Measurements from ENCODE around the gene QRFP.

Gene QRFP

GRCh38 chr9:130872093-130872492 is 24.5 kb downstream of the QRFP start:
- Histone ChIP-seq H3K9ac (ENCODE audit: low read depth, low read length) (no peak overlapping the region), H3K27me3 (ENCODE audit: insufficient read depth, low read length) (no peaks in the 10 kb centered on the region), H3K27ac (ENCODE audit: low read depth, low read length) (no peak overlapping the region), H3K9me3 (ENCODE audit: insufficient read depth, low read depth, low read length) (no peaks in the 10 kb centered on the region), H3K36me3 (ENCODE audit: insufficient read depth, low read length) (peaks cover 78% of the 10 kb centered on the region), H3K4me3 (ENCODE audit: low read length) (no peak overlapping the region), H3K4me1 (ENCODE audit: insufficient read depth, low read length) (no peaks in the 10 kb centered on the region; the same call in 1 of the 2 replicates)
- WGBS, result 96% methylated on average over 15 of the region's 15 CpGs

DNA sequence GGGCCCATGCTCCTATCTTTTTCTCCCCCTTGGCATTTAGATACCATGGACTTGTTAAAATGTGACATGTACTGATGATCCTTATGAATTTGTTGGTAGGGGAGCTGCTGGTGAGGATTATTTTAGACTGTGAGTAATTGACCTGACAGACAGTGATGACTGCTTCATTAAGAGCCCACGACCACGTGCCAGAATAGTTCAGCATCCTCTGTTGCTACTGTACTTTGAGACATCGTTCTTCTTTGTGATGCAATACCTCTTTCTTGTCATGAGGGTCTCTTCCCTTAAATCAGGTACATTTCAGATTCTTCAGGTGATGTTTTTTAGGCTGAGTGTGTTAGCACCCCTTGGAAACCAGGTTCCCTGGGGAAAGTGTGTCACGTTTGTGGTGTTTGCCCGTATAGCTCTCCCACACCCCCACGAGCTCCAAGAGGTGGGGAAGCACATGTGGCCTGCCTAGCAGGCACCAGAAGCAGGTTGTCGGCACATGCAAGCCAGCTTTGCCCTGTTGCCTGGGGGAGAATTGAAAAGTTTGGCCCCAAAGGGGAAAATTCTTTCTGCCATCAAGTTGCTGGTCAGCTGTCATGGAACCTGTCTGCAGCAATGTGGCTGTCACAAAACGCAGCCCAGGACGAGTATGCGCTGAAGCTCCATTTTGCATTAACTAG is 25.1 kb downstream of the QRFP start:
- Histone ChIP-seq H3K4me3 (ENCODE audit: low read length) (no peak overlapping the region), H3K9ac (ENCODE audit: low read depth, low read length) (no peak overlapping the region), H3K36me3 (ENCODE audit: insufficient read depth, low read length) (peaks cover 76% of the 10 kb centered on the region), H3K27me3 (ENCODE audit: insufficient read depth, low read length) (no peaks in the 10 kb centered on the region), H3K9me3 (ENCODE audit: insufficient read depth, low read depth, low read length) (no peaks in the 10 kb centered on the region), H3K27ac (ENCODE audit: low read depth, low read length) (no peak overlapping the region), H3K4me1 (ENCODE audit: insufficient read depth, low read length) (no peaks in the 10 kb centered on the region; the same call in 1 of the 2 replicates)
- 93% methylated on average over 10 of the region's 10 CpGs for WGBS

- H3K36me3 ChIP-seq (ENCODE audit: insufficient read depth, low read length), result peaks cover 73% of the 10 kb centered on the region
Measured at GRCh38 chr9:130870491-130871381, 25.9 kb downstream of the QRFP start.

GRCh38 chr9:130869250-130869649 is 27.4 kb downstream of the QRFP start:
- no peak overlapping the region for H3K27ac ChIP-seq (ENCODE audit: low read depth, low read length)
- no peaks in the 10 kb centered on the region for H3K9me3 ChIP-seq (ENCODE audit: insufficient read depth, low read depth, low read length)
- no peaks in the 10 kb centered on the region; the same call in 1 of the 2 replicates for H3K4me1 ChIP-seq (ENCODE audit: insufficient read depth, low read length)
- 96% methylated on average over 8 of the region's 8 CpGs for WGBS
- no peaks in the 10 kb centered on the region for H3K27me3 ChIP-seq (ENCODE audit: insufficient read depth, low read length)
- peaks cover 68% of the 10 kb centered on the region for H3K36me3 ChIP-seq (ENCODE audit: insufficient read depth, low read length)
- no peak overlapping the region for H3K4me3 ChIP-seq (ENCODE audit: low read length)
- H3K9ac ChIP-seq (ENCODE audit: low read depth, low read length), result no peak overlapping the region

More at GRCh38 chr9:130870491-130871381, 25.9 kb downstream of the QRFP start:
- no peak overlapping the region for H3K4me3 ChIP-seq (ENCODE audit: low read length)
- H3K4me1 ChIP-seq (ENCODE audit: insufficient read depth, low read length), result no peaks in the 10 kb centered on the region; the same call in 1 of the 2 replicates
- 95% methylated on average over 17 of the region's 17 CpGs for WGBS
- no peaks in the 10 kb centered on the region for H3K9me3 ChIP-seq (ENCODE audit: insufficient read depth, low read depth, low read length)
- H3K27ac ChIP-seq (ENCODE audit: low read depth, low read length), result no peak overlapping the region
- no peak overlapping the region for H3K9ac ChIP-seq (ENCODE audit: low read depth, low read length)
- no peaks in the 10 kb centered on the region for H3K27me3 ChIP-seq (ENCODE audit: insufficient read depth, low read length)

DNA sequence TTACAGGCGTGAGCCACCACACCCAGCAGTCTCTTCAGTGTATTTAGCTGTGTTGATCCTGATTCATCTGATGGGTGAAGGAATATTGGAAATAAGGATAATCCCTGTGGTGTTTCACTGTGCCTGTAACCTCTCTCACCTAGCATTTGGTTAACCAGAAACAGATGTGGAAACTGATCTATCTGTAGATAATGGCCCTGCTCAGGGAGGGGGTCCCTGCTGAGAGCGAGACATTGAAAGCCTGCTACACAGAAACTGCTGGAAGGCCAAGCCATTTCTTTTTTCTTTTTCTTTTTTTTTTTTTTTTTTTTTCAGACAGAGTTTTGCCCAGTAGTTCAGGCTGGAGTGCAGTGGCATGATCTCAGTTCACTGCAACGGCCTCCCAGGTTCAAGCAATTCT is 28.4 kb downstream of the QRFP start:
- no peak overlapping the region for H3K9ac ChIP-seq (ENCODE audit: low read depth, low read length)
- H3K27ac ChIP-seq (ENCODE audit: low read depth, low read length), result no peak overlapping the region
- H3K4me1 ChIP-seq (ENCODE audit: insufficient read depth, low read length), result no peaks in the 10 kb centered on the region; the same call in 1 of the 2 replicates
- H3K9me3 ChIP-seq (ENCODE audit: insufficient read depth, low read depth, low read length), result no peaks in the 10 kb centered on the region
- no peak overlapping the region for H3K4me3 ChIP-seq (ENCODE audit: low read length)
- 93% methylated on average over 3 of the region's 3 CpGs for whole genome bisulfite sequencing
- peaks cover 67% of the 10 kb centered on the region for H3K36me3 ChIP-seq (ENCODE audit: insufficient read depth, low read length)
- H3K27me3 ChIP-seq (ENCODE audit: insufficient read depth, low read length), result no peaks in the 10 kb centered on the region

DNA sequence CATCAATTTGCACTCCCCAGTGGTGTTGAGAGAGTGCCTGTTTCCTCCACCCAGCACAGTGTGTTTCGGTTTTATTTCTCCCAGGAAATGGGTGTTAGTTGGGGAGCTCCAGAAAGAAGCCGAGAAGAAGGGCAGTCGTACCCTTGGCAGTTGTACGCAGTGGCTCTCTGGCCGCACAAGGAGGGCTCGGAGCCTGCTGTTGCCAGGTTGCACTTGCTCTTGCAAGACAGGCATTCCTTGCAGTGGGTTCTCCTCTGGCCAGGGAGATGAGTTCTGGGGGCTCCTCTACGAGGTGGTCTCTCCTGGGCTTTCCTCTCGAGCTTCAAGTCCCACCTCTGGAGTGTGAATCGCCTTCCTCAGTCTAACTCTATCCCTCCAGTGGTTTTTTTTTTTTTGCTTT is 29.1 kb downstream of the QRFP start:
- no peak overlapping the region for H3K27ac ChIP-seq (ENCODE audit: low read depth, low read length)
- H3K36me3 ChIP-seq (ENCODE audit: insufficient read depth, low read length), result peaks cover 67% of the 10 kb centered on the region
- 95% methylated on average over 9 of the region's 9 CpGs for WGBS

GRCh38 chr9:130866474-130866965 is 30.1 kb downstream of the QRFP start:
- 47% methylated on average over 4 of the region's 4 CpGs for WGBS
- H3K9me3 ChIP-seq (ENCODE audit: insufficient read depth, low read depth, low read length), result no peaks in the 10 kb centered on the region
- H3K4me3 ChIP-seq (ENCODE audit: low read length), result no peak overlapping the region
- no peak overlapping the region for H3K9ac ChIP-seq (ENCODE audit: low read depth, low read length)
- no peak overlapping the region for H3K27ac ChIP-seq (ENCODE audit: low read depth, low read length)
- peaks cover 65% of the 10 kb centered on the region for H3K36me3 ChIP-seq (ENCODE audit: insufficient read depth, low read length)
- no peaks in the 10 kb centered on the region for H3K27me3 ChIP-seq (ENCODE audit: insufficient read depth, low read length)
- H3K4me1 ChIP-seq (ENCODE audit: insufficient read depth, low read length), result no peaks in the 10 kb centered on the region; the same call in 1 of the 2 replicates

More for the DNA sequence above, 29.1 kb downstream of the QRFP start:
- Histone ChIP-seq H3K9ac (ENCODE audit: low read depth, low read length) (no peak overlapping the region), H3K9me3 (ENCODE audit: insufficient read depth, low read depth, low read length) (no peaks in the 10 kb centered on the region), H3K27me3 (ENCODE audit: insufficient read depth, low read length) (no peaks in the 10 kb centered on the region), H3K4me3 (ENCODE audit: low read length) (no peak overlapping the region), H3K4me1 (ENCODE audit: insufficient read depth, low read length) (no peaks in the 10 kb centered on the region; the same call in 1 of the 2 replicates)

DNA sequence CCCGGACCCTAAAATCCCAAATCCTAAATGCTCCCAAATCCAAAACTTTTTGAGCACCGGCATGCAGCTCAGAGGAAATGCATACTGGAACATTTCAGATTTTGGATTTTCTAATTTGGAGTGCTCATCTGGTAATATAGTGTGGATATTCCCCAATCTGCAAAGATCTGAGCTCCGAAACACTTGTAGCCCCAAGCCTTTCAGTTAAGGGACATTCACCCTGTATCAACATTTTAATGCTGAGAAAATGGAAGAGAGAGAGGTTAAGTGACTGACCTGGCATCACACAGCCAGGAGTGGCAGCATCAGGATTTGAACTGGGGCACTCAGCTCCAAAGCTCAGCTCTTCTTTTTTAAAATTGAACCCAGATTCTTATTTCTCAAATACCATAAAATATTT is 30.7 kb downstream of the QRFP start:
- Histone ChIP-seq H3K9me3 (ENCODE audit: insufficient read depth, low read depth, low read length) (no peaks in the 10 kb centered on the region), H3K36me3 (ENCODE audit: insufficient read depth, low read length) (peaks cover 65% of the 10 kb centered on the region), H3K27ac (ENCODE audit: low read depth, low read length) (no peak overlapping the region), H3K9ac (ENCODE audit: low read depth, low read length) (no peak overlapping the region), H3K27me3 (ENCODE audit: insufficient read depth, low read length) (no peaks in the 10 kb centered on the region), H3K4me1 (ENCODE audit: insufficient read depth, low read length) (no peaks in the 10 kb centered on the region; the same call in 1 of the 2 replicates), H3K4me3 (ENCODE audit: low read length) (no peak overlapping the region)
- WGBS, result 96% methylated on average over 3 of the region's 3 CpGs

- 98% methylated on average over 6 of the region's 6 CpGs for WGBS
- no peak overlapping the region for H3K27ac ChIP-seq (ENCODE audit: low read depth, low read length)
- no peak overlapping the region for H3K4me3 ChIP-seq (ENCODE audit: low read length)
- peaks cover 10% of the 10 kb centered on the region; the same call in 1 of the 2 replicates for H3K4me1 ChIP-seq (ENCODE audit: insufficient read depth, low read length)
- no peak overlapping the region for H3K9ac ChIP-seq (ENCODE audit: low read depth, low read length)
- H3K36me3 ChIP-seq (ENCODE audit: insufficient read depth, low read length), result peaks cover 64% of the 10 kb centered on the region
- no peaks in the 10 kb centered on the region for H3K9me3 ChIP-seq (ENCODE audit: insufficient read depth, low read depth, low read length)
- no peaks in the 10 kb centered on the region for H3K27me3 ChIP-seq (ENCODE audit: insufficient read depth, low read length)
Measured at GRCh38 chr9:130864541-130864940, 32.1 kb downstream of the QRFP start.

DNA sequence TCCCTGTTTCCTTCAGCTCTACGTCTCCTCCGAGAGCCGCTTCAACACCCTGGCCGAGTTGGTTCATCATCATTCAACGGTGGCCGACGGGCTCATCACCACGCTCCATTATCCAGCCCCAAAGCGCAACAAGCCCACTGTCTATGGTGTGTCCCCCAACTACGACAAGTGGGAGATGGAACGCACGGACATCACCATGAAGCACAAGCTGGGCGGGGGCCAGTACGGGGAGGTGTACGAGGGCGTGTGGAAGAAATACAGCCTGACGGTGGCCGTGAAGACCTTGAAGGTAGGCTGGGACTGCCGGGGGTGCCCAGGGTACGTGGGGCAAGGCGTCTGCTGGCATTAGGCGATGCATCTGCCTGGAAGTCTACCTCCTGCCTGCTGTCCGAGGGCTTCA is 33.9 kb downstream of the QRFP start:
- Histone ChIP-seq H3K4me1 (ENCODE audit: insufficient read depth, low read length) (peaks cover 10% of the 10 kb centered on the region; the same call in 1 of the 2 replicates), H3K9ac (ENCODE audit: low read depth, low read length) (no peak overlapping the region), H3K27ac (ENCODE audit: low read depth, low read length) (no peak overlapping the region), H3K27me3 (ENCODE audit: insufficient read depth, low read length) (no peaks in the 10 kb centered on the region), H3K4me3 (ENCODE audit: low read length) (no peak overlapping the region), H3K9me3 (ENCODE audit: insufficient read depth, low read depth, low read length) (no peaks in the 10 kb centered on the region), H3K36me3 (ENCODE audit: insufficient read depth, low read length) (peaks cover 63% of the 10 kb centered on the region)
- WGBS, result 96% methylated on average over 23 of the region's 23 CpGs

DNA sequence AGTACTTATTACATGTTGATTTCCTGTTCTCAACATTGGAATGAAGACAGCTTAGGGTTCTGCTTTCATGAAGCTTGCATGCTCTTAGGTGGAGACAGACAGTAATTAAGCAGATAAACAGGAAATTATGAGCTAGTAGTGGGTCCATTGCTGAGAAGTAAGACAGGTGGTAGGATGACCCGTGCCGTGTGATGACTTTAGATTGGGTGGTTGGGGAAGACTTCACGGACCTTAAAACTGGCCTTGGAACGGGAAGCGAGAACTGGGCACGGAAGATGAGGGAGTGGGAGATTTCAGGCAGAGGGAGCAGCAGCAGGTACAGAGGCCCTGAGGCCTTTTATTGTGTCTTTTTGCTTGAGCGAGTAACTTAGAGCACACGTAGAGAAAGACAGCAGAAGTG is 34.4 kb downstream of the QRFP start:
- H3K9ac ChIP-seq (ENCODE audit: low read depth, low read length), result no peak overlapping the region
- H3K9me3 ChIP-seq (ENCODE audit: insufficient read depth, low read depth, low read length), result no peaks in the 10 kb centered on the region
- H3K27ac ChIP-seq (ENCODE audit: low read depth, low read length), result no peak overlapping the region
- H3K4me3 ChIP-seq (ENCODE audit: low read length), result no peak overlapping the region
- WGBS, result 94% methylated on average over 8 of the region's 8 CpGs
- peaks cover 64% of the 10 kb centered on the region for H3K36me3 ChIP-seq (ENCODE audit: insufficient read depth, low read length)
- peaks cover 14% of the 10 kb centered on the region; the same call in 1 of the 2 replicates for H3K4me1 ChIP-seq (ENCODE audit: insufficient read depth, low read length)
- H3K27me3 ChIP-seq (ENCODE audit: insufficient read depth, low read length), result no peaks in the 10 kb centered on the region

Data from HUES64 (cell line).